Measurements from ENCODE around the gene OSBP2. TPM values are rescaled to one million over a fixed set of nuclear protein-coding genes. Genes with fewer than 3 reads are reported as not detected.

Gene OSBP2
- total and polyA plus RNA-seq, 2 experiments from 2014 or later, result 2.1 to 2.9 TPM

GRCh38 chr22:30926706-30927105 is 232.0 kb downstream of the OSBP2 start:
- Mint-ChIP-seq H3K4me1 (0 out of 3 replicates have a peak, but pooled peaks cover 2% of the 10 kb centered on the region), H3K27ac (no peak overlapping the region), H3K4me3 (no peak overlapping the region), H3K27me3 (ENCODE audit: insufficient read depth, low read depth, poor library complexity) (peaks cover 11% of the 10 kb centered on the region), H3K36me3 (ENCODE audit: low read depth) (peaks cover 84% of the 10 kb centered on the region), H3K9me3 (no peaks in the 10 kb centered on the region)
- DNase-seq (ENCODE audit: low spot score) (no peak), ATAC-seq (no peak)
- Histone ChIP-seq H3K9me2 (ENCODE audit: insufficient read depth) (no peaks in the 10 kb centered on the region), H2AFZ (no peak overlapping the region), H3K27me3 (ENCODE audit: insufficient read depth) (no peaks in the 10 kb centered on the region), H4K20me1 (replicated peaks; ENCODE audit: insufficient read depth) (peaks cover 5% of the 10 kb centered on the region), H3F3A (replicated peaks; ENCODE audit: low read depth) (peaks cover 5% of the 10 kb centered on the region; the same call in 1 of the 2 replicates), H3K4me1 (ENCODE audit: insufficient read depth) (no peaks in the 10 kb centered on the region), H3K27ac (ENCODE audit: low read depth) (no peak overlapping the region), H3K36me3 (ENCODE audit: insufficient read depth) (peaks cover 48% of the 10 kb centered on the region), H3K4me2 (no peak overlapping the region), H3K79me2 (replicated peaks; ENCODE audit: insufficient read depth) (no peaks in the 10 kb centered on the region), H3K4me3 (no peak overlapping the region)
- no peak for TF ChIP-seq ETS1 (IDR thresholded peaks at IDR 0.05)
- TF ChIP-seq EZH2 (IDR thresholded peaks at IDR 0.05; ENCODE audit: low read depth, unreplicated experiment), result no peak
- TF ChIP-seq STAT1 (IDR thresholded peaks at IDR 0.05; ENCODE audit: unreplicated experiment), result no peak
- TF ChIP-seq ZNF462 (CRISPR knock-in tag; IDR thresholded peaks at IDR 0.05), result no peak
- TF ChIP-seq ZNF114 (CRISPR knock-in tag; IDR thresholded peaks at IDR 0.05), result no peak

GRCh38 chr22:30927806-30928205 is 233.1 kb downstream of the OSBP2 start:
- Histone ChIP-seq H2AFZ (no peak overlapping the region), H3K4me3 (no peak overlapping the region), H3F3A (replicated peaks; ENCODE audit: low read depth) (peaks cover 5% of the 10 kb centered on the region; the same call in 1 of the 2 replicates), H3K79me2 (replicated peaks; ENCODE audit: insufficient read depth) (no peaks in the 10 kb centered on the region), H3K9me2 (ENCODE audit: insufficient read depth) (no peaks in the 10 kb centered on the region), H3K36me3 (ENCODE audit: insufficient read depth) (peaks cover 56% of the 10 kb centered on the region), H3K4me2 (no peak overlapping the region), H3K27me3 (ENCODE audit: insufficient read depth) (no peaks in the 10 kb centered on the region), H4K20me1 (replicated peaks; ENCODE audit: insufficient read depth) (peaks cover 5% of the 10 kb centered on the region), H3K27ac (ENCODE audit: low read depth) (no peak overlapping the region), H3K4me1 (ENCODE audit: insufficient read depth) (no peaks in the 10 kb centered on the region)
- Mint-ChIP-seq H3K4me3 (no peak overlapping the region), H3K36me3 (ENCODE audit: low read depth) (peaks cover 90% of the 10 kb centered on the region), H3K27ac (no peak overlapping the region), H3K27me3 (ENCODE audit: insufficient read depth, low read depth, poor library complexity) (peaks cover 8% of the 10 kb centered on the region), H3K4me1 (no peaks in the 10 kb centered on the region), H3K9me3 (no peaks in the 10 kb centered on the region)
- no peak for ATAC-seq
- DNase-seq (ENCODE audit: low spot score), result no peak
- TF ChIP-seq EZH2 (IDR thresholded peaks at IDR 0.05; ENCODE audit: low read depth, unreplicated experiment) (no peak), CTCF (conservative IDR thresholded peaks at IDR 0.05; ENCODE audit: low read depth in 2 of 2) (no peak), ZNF331 (CRISPR knock-in tag; IDR thresholded peaks at IDR 0.05; ENCODE audit: low read depth) (no peak)
